RWPE2 (cell line): ENCODE measurements around the gene POLD4.

Experiments used
- ATAC-seq: fragments of 200-7000 bp; cut with Tn5 transposase; 3 replicates; pipeline ENCODE4 v1.9.1; 2021; ENCODE audit warnings: low read depth
- DNase-seq: peaks from one replicate; pipeline ENCODE4 v3.0.0-alpha.2; 2020; ENCODE audit warnings: low spot score
- H3K27ac ChIP-seq: fragments of 450-650 bp; 2 replicates; pipeline ENCODE4 v1.5.1; 2017; ENCODE audit warnings: mild to moderate bottlenecking; ENCODE audit not compliant: poor library complexity, severe bottlenecking
- H3K27me3 ChIP-seq: fragments of 250-450 bp; sonication (Bioruptor Pico); 2 replicates; pipeline ENCODE4 v1.5.1; 2021; ENCODE audit warnings: mild to moderate bottlenecking, moderate library complexity; ENCODE audit not compliant: insufficient read depth, poor library complexity, severe bottlenecking
- H3K36me3 ChIP-seq: fragments of 250-450 bp; sonication (Bioruptor Pico); 2 replicates; pipeline ENCODE4 v1.5.1; 2020; ENCODE audit warnings: low read depth, mild to moderate bottlenecking, moderate library complexity
- H3K4me1 ChIP-seq: fragments of 250-450 bp; sonication (Bioruptor Pico); 2 replicates; pipeline ENCODE4 v1.5.1; 2021; ENCODE audit warnings: mild to moderate bottlenecking, moderate library complexity; ENCODE audit not compliant: insufficient read depth, poor library complexity, severe bottlenecking
- H3K4me3 ChIP-seq: fragments of 250-450 bp; sonication (Bioruptor Pico); 2 replicates; pipeline ENCODE4 v1.5.1; 2021; ENCODE audit warnings: mild to moderate bottlenecking, moderate library complexity; ENCODE audit not compliant: severe bottlenecking
- H3K9me3 ChIP-seq: fragments of 250-450 bp; sonication (Bioruptor Pico); 2 replicates; pipeline ENCODE4 v1.5.1; 2021; ENCODE audit warnings: mild to moderate bottlenecking, moderate library complexity; ENCODE audit not compliant: severe bottlenecking
- TF ChIP-seq, protein P1 (sequence below): fragments of 450-650 bp; IDR thresholded peaks from one replicate; pipeline ENCODE4 v1.5.1; 2017; ENCODE audit warnings: mild to moderate bottlenecking, moderate library complexity; ENCODE audit not compliant: poor library complexity, severe bottlenecking

The POLD4 gene

DNA sequence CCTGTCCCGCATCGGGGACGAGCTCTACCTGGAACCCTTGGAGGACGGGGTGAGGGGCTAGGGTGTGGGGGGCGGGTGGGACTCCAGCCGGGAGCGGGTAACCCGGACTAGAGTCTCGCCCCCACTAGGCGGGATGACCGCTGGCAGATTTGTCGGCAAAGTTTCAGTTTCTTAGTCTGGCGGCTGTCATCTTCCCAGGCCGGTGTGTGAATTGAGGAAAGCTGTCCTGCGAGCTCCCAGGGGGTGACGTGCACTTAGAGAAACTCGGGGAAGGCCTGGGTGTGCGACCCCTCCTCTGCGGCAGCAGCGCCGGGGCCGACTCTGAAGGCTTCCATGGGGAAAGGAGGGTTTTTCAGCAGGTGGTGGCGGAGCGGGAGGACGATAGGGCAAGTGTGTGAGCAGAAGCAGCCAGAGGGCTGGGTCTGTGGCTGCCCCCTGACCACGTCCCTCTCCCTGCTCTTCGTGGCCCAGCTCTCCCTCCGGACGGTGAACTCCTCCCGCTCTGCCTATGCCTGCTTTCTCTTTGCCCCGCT, 38.9 kb upstream of the POLD4 start:
- Histone ChIP-seq H3K27me3 (no peaks in the 10 kb centered on the region), H3K27ac (peak overlapping the region; percentile 60), H3K4me1 (no peaks in the 10 kb centered on the region), H3K36me3 (peaks cover 18% of the 10 kb centered on the region), H3K9me3 (no peaks in the 10 kb centered on the region), H3K4me3 (peak overlapping the region; percentile 71)
- TF ChIP-seq, protein P1, sequence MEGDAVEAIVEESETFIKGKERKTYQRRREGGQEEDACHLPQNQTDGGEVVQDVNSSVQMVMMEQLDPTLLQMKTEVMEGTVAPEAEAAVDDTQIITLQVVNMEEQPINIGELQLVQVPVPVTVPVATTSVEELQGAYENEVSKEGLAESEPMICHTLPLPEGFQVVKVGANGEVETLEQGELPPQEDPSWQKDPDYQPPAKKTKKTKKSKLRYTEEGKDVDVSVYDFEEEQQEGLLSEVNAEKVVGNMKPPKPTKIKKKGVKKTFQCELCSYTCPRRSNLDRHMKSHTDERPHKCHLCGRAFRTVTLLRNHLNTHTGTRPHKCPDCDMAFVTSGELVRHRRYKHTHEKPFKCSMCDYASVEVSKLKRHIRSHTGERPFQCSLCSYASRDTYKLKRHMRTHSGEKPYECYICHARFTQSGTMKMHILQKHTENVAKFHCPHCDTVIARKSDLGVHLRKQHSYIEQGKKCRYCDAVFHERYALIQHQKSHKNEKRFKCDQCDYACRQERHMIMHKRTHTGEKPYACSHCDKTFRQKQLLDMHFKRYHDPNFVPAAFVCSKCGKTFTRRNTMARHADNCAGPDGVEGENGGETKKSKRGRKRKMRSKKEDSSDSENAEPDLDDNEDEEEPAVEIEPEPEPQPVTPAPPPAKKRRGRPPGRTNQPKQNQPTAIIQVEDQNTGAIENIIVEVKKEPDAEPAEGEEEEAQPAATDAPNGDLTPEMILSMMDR, result no peak
- DNase-seq, result no peak
- peak; percentile 15 for ATAC-seq

DNA sequence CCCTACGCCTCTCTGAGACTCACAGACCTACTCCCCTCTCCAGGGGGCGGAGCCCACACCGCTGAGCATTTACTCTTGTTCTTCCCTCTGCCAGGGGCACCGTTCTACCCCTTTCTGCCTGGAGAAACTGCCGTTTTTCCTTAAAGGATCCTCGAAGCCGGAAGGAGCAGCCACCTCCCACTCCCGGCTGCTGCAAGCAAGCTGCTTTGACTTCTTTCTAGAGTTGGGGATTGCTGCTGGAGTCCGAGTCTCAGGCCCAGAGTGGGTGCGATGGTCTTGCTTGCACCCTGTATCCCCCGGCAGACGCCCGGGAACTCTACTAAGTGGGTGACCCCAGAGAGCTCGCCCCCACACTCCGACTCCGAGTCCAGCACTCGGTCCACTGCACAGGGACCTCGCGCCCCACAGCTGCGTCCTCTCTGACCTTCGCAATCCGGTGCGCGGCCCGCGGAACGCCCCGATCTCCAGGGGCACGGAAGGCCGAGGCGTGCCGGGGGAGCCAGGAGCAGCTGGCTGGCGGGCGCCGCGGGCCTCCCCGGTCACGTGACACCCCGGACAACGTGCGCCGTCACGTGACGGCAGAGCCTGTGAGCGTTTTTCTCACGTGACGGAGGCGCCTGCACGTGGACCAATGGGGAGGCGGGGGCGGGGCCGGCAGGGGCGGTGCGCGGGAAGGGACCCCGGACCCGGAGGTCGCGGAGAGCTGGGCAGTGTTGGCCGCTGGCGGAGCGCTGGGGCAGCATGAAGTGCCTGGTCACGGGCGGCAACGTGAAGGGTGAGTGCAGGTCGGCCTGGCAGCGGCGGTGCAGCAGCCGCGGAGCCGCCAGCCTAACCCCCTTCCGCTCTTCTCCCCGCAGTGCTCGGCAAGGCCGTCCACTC, 38.2 kb upstream of the POLD4 start, which contains the start of gene RAD9A:
Gene RAD9A, plus strand, starts transcription at position 683 of the 879 bp plus-strand sequence. Its CDS starts 59 bp downstream, at position 742.
- Histone ChIP-seq H3K9me3 (no peaks in the 10 kb centered on the region), H3K4me1 (no peaks in the 10 kb centered on the region), H3K27ac (peak within 1 kb of the TSS; percentile 60), H3K4me3 (peak within 1 kb of the TSS; percentile 71), H3K36me3 (peaks cover 14% of the 10 kb centered on the region), H3K27me3 (no peaks in the 10 kb centered on the region)
- TF ChIP-seq, protein P1, result no peak
- ATAC-seq (peak; percentile 58), DNase-seq (peak; percentile 94)

DNA sequence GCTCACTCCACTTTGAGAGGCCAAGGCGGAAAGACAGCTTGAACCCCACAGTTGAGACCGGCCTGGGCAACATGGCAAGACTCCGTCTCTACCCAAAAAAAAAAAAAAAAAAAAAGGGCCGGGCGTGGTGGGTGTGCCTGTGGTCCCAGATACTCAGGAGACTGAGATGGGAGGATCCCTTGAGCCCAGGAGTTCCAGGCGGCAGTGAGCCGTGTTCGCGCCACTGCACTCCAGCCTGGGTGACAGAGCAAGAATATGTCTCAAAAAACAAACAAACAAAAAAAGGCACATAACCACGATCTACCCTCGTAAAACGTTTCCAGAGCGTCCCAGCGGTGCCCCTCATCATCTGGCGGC, 37.6 kb upstream of the POLD4 start:
- no peak for DNase-seq
- peak overlapping the region; percentile 60 for H3K27ac ChIP-seq
- ATAC-seq, result no peak
- no peaks in the 10 kb centered on the region for H3K4me1 ChIP-seq
- no peaks in the 10 kb centered on the region for H3K27me3 ChIP-seq
- H3K9me3 ChIP-seq, result no peaks in the 10 kb centered on the region
- peaks cover 11% of the 10 kb centered on the region for H3K36me3 ChIP-seq
- TF ChIP-seq, protein P1, result no peak
- peak overlapping the region; percentile 71 for H3K4me3 ChIP-seq

DNA sequence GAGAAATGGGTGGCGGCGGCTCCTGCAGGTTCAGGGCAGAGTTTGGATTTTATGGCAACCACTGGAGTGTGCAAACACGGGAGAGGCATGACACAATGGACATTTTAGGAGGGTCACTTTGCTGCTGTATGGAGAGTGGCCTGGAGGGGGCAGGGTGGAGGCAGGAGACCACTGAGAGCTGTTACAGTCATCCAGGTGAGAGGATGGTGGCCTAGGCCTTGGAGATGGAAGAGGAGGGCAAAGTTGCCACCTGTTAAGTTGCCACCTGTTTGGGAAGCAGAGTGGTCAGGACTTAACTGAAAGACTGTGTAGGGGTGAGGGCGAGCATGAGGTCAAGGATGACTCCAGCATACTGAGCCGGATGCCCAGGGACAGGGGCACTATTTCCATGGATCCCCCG, 36.1 kb upstream of the POLD4 start:
- H3K27ac ChIP-seq, result no peak overlapping the region
- ATAC-seq (peak; percentile 8; the same call in 1 of the 3 replicates), DNase-seq (no peak)
- H3K9me3 ChIP-seq, result no peaks in the 10 kb centered on the region
- TF ChIP-seq, protein P1, result peak; percentile 43
- peaks cover 11% of the 10 kb centered on the region; the same call in 1 of the 2 replicates for H3K36me3 ChIP-seq
- H3K4me1 ChIP-seq, result peaks cover 8% of the 10 kb centered on the region
- no peaks in the 10 kb centered on the region for H3K27me3 ChIP-seq
- H3K4me3 ChIP-seq, result no peak overlapping the region
